MG63 (cell line): Measurements from ENCODE around the gene IL10RA. TPM values are rescaled to one million over a fixed set of nuclear protein-coding genes. Genes with fewer than 3 reads are reported as not detected.

Source experiments
- DNase-seq: peaks from one replicate; pipeline ENCODE4 v3.0.0-alpha.2; 2020
- H3K27me3 ChIP-seq: fragments of 250-450 bp; sonication (Bioruptor Pico); 2 replicates; pipeline ENCODE4 v1.5.1; 2020; ENCODE audit warnings: mild to moderate bottlenecking, moderate library complexity
- H3K36me3 ChIP-seq: fragments of 250-450 bp; sonication (Bioruptor Pico); 2 replicates; pipeline ENCODE4 v1.5.1; 2020; ENCODE audit warnings: mild to moderate bottlenecking, moderate library complexity
- H3K4me3 ChIP-seq: fragments of 250-450 bp; sonication (Bioruptor Pico); 2 replicates; pipeline ENCODE4 v1.5.1; 2020; ENCODE audit warnings: mild to moderate bottlenecking, moderate library complexity
- H3K9me3 ChIP-seq: fragments of 250-450 bp; sonication (Bioruptor Pico); 2 replicates; pipeline ENCODE4 v1.5.1; 2020; ENCODE audit warnings: mild to moderate bottlenecking, moderate library complexity
- total RNA-seq: library from RNA; depleted of rRNA; stranded (reverse); fragments of >200 nt; shearing (Covaris generic); gene quantifications from 2 replicates; pipeline ENCODE4 v1.2.3, GENCODE V29; 2014; ENCODE audit warnings: low replicate concordance; rRNA removed

The IL10RA gene
- total RNA-seq, 1 experiment from 2014 or later = 1.3 TPM

DNA sequence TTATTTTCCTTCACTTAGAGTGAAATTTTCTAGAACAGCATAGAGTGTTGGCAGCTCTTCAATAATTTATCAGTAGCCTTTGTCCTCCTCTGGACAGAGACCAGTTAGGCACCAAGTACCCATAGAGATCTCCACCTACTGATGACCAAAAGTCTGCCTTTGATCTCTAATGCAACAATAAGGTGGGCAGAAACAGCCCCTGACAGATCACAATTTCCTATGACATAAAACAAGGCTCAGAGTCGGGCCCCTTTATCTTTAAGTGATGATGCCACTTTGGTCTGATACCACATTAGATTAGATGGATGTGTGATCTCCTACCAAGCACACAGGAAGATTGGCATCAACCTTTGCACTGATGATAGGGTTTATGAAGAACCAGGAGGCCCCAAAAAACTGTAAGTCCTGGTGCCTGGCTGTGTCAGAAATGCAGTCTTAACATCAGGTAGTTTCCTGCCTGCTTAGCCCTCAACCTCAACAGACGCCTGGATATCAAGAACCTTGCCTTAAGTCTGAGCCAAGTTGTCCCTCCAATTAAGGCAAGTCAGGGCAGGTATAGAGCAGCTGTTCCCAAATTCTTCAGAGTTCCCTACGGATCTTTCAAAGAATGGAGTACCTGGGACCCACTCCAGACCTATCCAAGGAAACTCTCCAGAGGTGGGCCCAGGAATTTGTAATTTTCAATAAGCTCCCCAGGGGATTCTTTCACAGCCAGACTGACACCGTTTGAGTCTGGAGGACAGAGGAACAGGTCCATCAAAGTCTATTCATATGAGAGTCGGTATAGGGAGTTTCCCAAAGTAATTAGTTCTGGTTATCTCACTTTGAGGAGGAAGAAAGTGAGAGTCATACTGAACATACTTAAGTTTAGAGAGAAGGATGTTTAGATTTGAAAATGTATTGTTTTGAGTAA is 60.1 kb downstream of the IL10RA start:
- Histone ChIP-seq H3K27me3 (no peaks in the 10 kb centered on the region), H3K4me3 (no peak overlapping the region), H3K36me3 (no peaks in the 10 kb centered on the region)

DNA sequence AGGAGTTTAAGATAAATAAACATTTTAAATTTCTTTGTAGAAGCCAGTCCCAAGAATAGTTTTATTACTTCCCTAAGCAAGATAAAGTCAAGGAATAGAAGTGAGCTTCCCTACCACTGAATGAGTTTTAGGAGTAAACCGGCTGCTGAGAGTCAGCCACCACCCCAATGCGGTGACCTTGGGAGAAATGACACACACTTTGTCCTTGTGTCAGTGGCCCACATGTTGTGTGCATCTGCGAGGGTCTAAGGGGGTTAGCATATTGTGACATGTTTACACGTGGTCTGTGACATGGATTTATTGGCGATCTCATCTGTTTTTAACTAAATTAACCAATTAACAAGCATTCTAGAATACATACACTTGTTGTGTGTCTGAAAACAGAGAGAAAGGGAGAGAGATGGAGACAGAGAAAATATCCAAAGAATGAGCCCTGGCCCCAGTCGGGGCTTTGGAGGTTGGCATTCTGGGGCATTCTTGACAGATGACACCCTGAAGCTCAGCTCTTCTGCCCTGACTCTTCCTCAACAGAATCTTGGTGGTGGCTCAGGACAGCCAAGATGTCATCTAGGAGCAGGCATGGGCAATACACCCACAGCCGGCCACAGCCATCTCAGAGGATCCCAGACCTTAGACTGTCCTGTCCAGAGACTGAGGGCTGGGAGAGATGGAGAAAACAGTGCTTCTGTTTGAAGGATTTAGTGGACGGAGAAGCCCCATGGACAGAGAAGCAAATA is 60.9 kb downstream of the IL10RA start:
- Histone ChIP-seq H3K36me3 (no peaks in the 10 kb centered on the region), H3K9me3 (no peaks in the 10 kb centered on the region), H3K4me3 (no peak overlapping the region), H3K27me3 (no peaks in the 10 kb centered on the region)
- no peak for DNase-seq

More for the DNA sequence above, 60.1 kb downstream of the IL10RA start:
- no peak for DNase-seq
- no peaks in the 10 kb centered on the region for H3K9me3 ChIP-seq

DNA sequence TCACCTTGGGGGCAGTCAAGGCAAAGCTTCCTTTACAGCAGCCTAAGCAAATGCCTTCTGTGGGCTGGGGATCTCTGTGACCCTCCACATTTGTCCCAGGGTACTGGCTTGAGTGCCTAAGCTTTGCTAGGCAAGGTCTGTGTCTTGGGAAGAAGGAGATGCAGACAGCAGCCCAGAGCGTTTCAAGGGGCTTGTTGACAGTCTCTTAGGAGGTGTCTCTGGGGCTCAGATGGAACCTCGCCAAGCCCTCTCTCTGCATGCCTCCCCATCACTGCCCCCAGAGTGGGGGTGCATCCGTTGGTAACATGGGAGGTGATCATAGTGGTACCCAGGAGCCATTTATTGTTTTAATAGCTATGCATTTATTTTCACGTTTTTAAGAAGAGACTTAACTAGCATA is 61.6 kb downstream of the IL10RA start:
- Histone ChIP-seq H3K9me3 (no peaks in the 10 kb centered on the region), H3K4me3 (no peak overlapping the region), H3K36me3 (no peaks in the 10 kb centered on the region), H3K27me3 (no peaks in the 10 kb centered on the region)
- DNase-seq = no peak

DNA sequence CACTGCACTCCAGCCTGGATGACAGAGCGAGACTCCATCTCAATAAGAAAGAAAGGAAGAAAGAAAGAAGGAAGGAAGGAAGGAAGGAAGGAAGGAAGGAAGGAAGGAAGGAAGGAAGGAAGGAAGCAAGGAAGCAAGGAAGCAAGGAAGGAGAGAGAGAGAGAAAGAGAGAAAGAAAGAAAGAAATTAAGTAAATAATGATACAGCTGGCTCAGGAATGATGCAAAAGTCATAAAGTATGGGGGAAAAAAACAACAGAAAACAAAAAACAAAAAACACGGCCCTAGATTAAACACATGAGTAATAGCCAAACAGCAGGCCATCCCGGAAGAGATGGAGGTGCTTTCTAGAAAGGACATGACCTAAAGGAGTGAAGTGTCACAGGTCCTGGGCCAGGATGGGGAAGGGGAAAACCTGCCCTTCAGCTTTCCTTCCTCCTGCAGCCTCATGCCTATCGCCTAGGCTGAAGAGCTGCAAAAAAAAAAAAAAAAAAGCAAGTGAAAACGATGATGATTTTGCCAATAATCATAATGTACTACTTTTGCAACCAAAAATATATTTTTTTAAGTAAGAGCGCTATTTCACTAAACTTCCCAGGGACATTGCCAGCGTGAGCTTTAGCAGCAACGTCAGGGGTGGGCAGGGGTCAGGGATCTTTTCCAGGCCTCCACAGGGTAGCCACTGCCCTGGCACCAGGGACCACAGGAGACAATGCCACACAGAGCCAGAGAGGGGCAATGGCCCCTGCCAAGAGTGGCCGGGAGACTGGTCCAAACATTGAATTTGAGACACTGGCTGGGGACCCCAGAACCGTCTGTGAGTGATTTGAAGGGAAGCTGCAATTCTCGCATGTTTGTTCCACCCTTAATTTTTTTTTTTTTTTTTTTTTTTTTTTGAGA is 62.5 kb downstream of the IL10RA start:
- no peaks in the 10 kb centered on the region for H3K9me3 ChIP-seq
- H3K27me3 ChIP-seq = no peaks in the 10 kb centered on the region
- DNase-seq = no peak
- no peaks in the 10 kb centered on the region for H3K36me3 ChIP-seq
- no peak overlapping the region for H3K4me3 ChIP-seq

DNA sequence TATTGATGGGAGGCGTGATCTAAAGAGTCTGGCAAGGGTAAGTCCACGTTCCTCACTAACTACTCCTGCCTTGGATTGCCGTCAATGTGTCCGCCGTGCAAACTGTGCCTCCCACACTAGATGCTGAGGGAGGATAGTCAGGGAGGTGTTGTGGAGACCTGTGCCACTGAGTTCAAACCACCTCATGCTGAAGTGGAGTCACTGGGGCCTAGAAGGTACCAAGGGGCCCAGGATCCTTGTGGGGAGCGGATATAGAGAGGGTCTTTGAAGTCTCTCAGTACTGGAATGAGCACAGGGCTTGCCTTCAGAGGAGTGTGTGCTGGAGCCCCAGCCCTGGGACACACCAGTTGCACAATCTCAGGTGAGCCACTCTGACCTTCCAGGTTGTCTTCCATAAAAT is 63.6 kb downstream of the IL10RA start:
- no peak for DNase-seq
- H3K4me3 ChIP-seq = no peak overlapping the region
- no peaks in the 10 kb centered on the region for H3K36me3 ChIP-seq
- H3K9me3 ChIP-seq = no peaks in the 10 kb centered on the region
- no peaks in the 10 kb centered on the region for H3K27me3 ChIP-seq

DNA sequence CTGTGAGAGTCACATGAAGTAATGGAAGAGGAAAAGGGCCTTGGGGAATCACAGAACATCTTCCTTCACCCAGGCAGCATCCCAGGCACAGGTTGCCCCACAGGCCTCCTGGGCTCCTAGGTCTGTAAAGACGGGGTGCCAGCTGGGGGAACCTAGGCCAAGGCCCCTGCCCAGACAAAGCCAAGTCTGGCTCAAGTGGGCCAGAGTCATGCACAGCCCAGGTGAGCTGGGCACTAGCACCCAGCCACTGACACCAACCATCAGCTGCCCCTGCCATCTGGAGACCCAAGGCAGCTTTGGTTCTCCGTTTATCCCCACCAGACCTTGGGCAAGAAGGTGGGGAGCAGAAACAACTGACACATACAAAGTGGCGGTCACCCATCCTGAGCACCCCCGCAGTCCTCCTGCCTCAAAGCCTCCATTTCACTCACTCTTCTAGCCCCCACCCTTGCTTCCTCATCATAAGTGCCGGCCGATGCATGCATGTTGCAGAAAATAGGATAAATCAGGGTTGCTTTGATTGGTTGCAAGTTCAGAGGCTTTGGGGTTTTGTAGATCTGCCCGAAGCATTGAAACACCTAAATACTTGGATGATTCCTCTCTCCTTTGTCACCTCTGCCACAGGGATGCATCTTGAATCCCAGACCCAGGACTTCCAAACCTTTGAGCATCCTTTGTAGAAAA is 64.2 kb downstream of the IL10RA start:
- Histone ChIP-seq H3K27me3 (no peaks in the 10 kb centered on the region), H3K36me3 (no peaks in the 10 kb centered on the region), H3K4me3 (no peak overlapping the region), H3K9me3 (no peaks in the 10 kb centered on the region)
- no peak for DNase-seq

Other genes with a start within 250 kb of the IL10RA start
- not detected in 2 replicates for gene DSCAML1, start 189.2 kb upstream of the IL10RA start, total RNA-seq
- not detected in 2 replicates for gene FXYD2, start 161.7 kb upstream of the IL10RA start, total RNA-seq
- gene FXYD6, start 109.7 kb upstream of the IL10RA start, total RNA-seq = not detected in 2 replicates
- not detected in 2 replicates for gene TMPRSS13, start 57.0 kb upstream of the IL10RA start, total RNA-seq
- not detected in 2 replicates for gene TMPRSS4, start 90.7 kb downstream of the IL10RA start, total RNA-seq
- not detected in 2 replicates for gene SMIM35, start 100.6 kb downstream of the IL10RA start, total RNA-seq
- gene SCN4B, start 166.4 kb downstream of the IL10RA start, total RNA-seq = 0.23 and 0.35 TPM in 2 replicates
- not detected in 2 replicates for gene SCN2B, start 190.2 kb downstream of the IL10RA start, total RNA-seq
- not detected in 2 replicates for gene JAML, start 238.6 kb downstream of the IL10RA start, total RNA-seq